ENCODE measurements around the gene NPAS2.

Gene NPAS2

DNA sequence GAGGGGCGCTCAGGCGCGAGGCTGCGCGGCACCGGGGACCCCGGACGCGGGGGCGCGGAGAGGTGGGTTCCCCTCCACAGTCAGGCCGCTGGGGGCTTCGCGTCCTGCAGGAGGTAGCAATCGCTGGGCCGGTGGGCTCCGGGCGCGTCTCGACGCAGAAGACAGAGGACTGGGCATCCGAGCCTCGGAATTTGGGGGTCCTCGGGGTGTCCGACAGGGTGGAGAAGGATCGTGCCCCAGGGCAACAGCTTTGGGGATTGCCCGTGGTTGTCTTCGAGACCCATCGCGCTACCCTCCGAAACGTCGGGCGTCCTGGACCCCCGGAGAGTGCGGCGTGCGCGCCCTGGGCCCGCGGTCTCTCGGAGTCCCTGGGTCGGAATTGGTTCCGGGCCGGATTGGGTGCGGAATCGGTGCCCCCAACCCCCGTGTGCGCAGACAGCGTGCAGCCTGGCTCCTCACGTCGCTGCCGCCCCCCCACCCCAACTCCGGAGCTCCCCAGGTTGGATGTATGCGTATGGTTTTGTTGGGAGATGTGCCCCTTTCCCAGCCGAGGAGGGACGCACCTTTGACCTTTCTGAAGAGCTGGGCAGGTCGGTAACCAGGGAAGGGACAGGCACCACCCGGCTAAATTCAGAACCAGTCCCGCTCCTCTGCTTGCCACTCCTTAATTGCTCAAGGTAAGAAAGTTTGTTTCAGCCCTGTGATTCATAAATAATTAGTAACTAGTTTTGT, 750 bp downstream of the NPAS2 start:
- peaks cover 0 to 10% of the 10 kb centered on the region in 2 donors for H3K4me1 ChIP-seq (ENCODE audit: control insufficient read depth in 2 of 2, insufficient read depth in 2 of 2, low read length in 2 of 2)
- H3K27ac ChIP-seq (ENCODE audit: low read depth in 2 of 2, low read length in 2 of 2), result peak overlapping the region in 1 of 2 donors; percentile 34
- peak overlapping the region; percentile 53 to 79 for H3K9ac ChIP-seq (ENCODE audit: low read depth in 1 of 2, low read length in 2 of 2)
- no peaks in the 10 kb centered on the region for H3K36me3 ChIP-seq (ENCODE audit: control insufficient read depth in 2 of 2, insufficient read depth in 2 of 2, low read length in 2 of 2)
- H3K4me3 ChIP-seq (ENCODE audit: low read length in 2 of 2), result peak overlapping the region; percentile 77 to 79
- H3K27me3 ChIP-seq (ENCODE audit: control insufficient read depth in 2 of 2, insufficient read depth in 2 of 2, low read length in 2 of 2), result no peaks in the 10 kb centered on the region
- no peaks in the 10 kb centered on the region for H3K9me3 ChIP-seq (ENCODE audit: control insufficient read depth in 2 of 2, low read length in 2 of 2)

DNA sequence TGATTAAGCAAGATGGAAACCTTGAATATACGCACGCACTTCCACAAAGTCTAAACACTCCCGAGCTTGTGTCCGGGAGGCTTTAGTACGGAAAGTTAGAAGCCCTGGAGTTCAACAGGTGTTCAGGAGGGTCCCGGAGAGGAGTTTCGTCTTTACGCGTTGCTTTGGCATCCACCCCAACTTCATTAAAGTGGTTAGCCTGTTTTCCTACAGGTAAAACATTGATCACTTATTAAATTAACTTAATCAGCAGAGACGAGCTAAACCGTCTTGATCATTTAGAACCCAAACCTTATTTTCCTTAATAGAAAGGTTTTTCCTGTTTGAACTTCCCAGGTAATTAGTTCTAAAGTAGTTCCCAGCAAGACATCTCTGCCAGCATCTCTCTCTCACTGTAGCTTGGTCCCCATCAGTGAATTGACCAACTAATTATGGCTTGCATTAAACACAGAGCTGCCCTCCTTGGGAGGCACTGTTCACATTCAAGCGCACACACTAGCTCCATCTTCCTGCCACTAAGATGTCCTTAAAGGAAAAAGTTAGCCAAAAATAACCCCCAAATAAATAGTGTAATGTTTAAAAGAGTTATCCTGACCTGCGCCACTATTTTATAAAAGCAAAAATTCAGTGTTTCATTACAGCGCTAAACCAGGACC, 1.4 kb downstream of the NPAS2 start:
- Histone ChIP-seq H3K36me3 (ENCODE audit: control insufficient read depth in 2 of 2, insufficient read depth in 2 of 2, low read length in 2 of 2) (no peaks in the 10 kb centered on the region), H3K4me1 (ENCODE audit: control insufficient read depth in 2 of 2, insufficient read depth in 2 of 2, low read length in 2 of 2) (peaks cover 0 to 12% of the 10 kb centered on the region in 2 donors), H3K27ac (ENCODE audit: low read depth in 2 of 2, low read length in 2 of 2) (no peak overlapping the region), H3K9ac (ENCODE audit: low read depth in 1 of 2, low read length in 2 of 2) (peak overlapping the region in 1 of 2 donors; percentile 79), H3K9me3 (ENCODE audit: control insufficient read depth in 2 of 2, low read length in 2 of 2) (no peaks in the 10 kb centered on the region), H3K27me3 (ENCODE audit: control insufficient read depth in 2 of 2, insufficient read depth in 2 of 2, low read length in 2 of 2) (no peaks in the 10 kb centered on the region), H3K4me3 (ENCODE audit: low read length in 2 of 2) (peak overlapping the region; percentile 77 to 79)

DNA sequence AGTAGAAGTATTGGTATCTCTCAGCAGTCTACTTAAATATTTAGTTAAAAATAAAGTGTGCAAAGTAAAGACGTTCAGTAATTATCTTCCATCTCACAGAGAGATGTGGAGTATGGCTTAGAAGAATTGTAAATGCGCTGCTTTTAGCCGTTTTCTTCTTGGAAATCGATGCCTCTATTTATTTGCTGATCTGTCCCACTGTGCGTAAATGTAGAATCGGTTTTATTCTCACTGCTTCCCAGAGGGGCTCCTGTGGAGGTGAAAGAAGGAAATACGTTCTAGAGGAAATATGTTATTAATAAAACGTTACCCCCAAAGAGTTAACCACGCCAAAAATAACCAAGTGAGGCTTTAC, 1.9 kb downstream of the NPAS2 start:
- no peaks in the 10 kb centered on the region for H3K9me3 ChIP-seq (ENCODE audit: control insufficient read depth in 2 of 2, low read length in 2 of 2)
- no peak overlapping the region for H3K4me3 ChIP-seq (ENCODE audit: low read length in 2 of 2)
- H3K36me3 ChIP-seq (ENCODE audit: control insufficient read depth in 2 of 2, insufficient read depth in 2 of 2, low read length in 2 of 2), result no peaks in the 10 kb centered on the region
- no peak overlapping the region for H3K27ac ChIP-seq (ENCODE audit: low read depth in 2 of 2, low read length in 2 of 2)
- H3K9ac ChIP-seq (ENCODE audit: low read depth in 1 of 2, low read length in 2 of 2), result no peak overlapping the region
- peaks cover 0 to 12% of the 10 kb centered on the region in 2 donors for H3K4me1 ChIP-seq (ENCODE audit: control insufficient read depth in 2 of 2, insufficient read depth in 2 of 2, low read length in 2 of 2)
- no peaks in the 10 kb centered on the region for H3K27me3 ChIP-seq (ENCODE audit: control insufficient read depth in 2 of 2, insufficient read depth in 2 of 2, low read length in 2 of 2)

DNA sequence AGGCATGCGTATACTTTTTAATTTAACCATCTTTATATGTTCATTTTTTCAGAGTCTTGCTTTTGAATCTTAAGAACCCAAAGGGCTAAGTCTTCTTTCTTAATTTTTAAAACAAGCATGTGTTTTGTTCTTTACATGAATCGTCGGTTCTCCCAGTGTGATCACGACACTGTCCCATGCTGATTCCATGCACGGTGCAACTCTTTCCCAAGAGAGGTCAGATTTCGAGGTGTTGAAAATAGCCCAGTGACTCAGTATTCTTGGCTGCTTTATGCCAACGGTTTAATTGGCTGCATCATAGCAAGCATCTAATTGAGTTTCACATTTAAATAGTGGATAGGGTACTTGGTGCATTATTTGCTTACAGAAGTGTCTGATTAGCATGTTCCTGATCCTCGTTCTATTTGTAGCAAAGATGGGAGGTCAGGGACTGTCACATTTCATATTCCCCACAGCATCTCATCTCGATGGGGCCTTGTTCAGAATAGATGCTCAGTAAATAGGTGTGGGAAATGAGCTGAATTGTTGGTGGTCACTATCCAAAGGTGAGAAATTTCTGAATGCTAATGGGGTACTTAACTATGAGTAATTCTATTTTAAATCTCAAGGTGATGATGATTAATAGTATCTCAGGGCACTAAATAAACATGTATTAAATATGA, 2.8 kb downstream of the NPAS2 start:
- peaks cover 0 to 12% of the 10 kb centered on the region in 2 donors for H3K4me1 ChIP-seq (ENCODE audit: control insufficient read depth in 2 of 2, insufficient read depth in 2 of 2, low read length in 2 of 2)

DNA sequence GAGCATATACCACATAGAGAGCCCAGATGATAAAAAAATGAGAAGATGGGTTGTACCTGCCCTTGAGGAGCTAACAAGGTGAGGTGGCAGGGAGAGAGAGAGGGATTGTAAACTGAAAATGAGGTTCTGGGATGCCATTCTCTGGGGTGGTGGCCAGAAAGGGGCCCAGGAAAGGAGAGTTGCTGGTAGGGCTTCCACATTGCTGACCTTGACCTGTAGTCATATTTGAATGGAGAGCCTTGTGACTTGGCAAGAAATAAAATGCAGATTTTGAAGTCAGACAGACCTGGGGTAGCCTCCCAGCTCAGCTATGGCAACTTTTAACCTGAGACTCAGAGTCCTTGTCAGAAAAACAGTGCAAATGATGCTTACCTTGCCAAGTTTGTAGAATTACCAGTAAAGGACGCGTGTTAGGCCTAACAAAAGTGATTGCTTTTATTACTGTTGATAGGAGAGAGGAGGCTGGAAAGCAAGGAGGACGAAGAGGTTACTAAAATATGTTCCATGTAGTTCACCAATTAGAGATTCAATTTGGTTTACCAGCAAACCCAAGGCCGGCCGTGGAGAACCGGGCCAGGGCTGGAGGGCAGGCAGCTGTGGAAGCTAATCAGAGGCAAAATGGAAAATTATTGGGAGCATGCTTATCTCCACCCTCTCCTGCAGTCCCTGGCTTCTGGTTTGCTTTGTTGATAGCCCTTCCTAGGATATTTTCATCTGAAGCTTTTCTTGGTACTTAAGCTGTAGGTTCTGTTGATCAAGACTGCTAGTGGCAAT, 3.9 kb downstream of the NPAS2 start:
- Histone ChIP-seq H3K4me3 (ENCODE audit: low read length in 2 of 2) (no peak overlapping the region), H3K27ac (ENCODE audit: low read depth in 2 of 2, low read length in 2 of 2) (no peak overlapping the region), H3K9ac (ENCODE audit: low read depth in 1 of 2, low read length in 2 of 2) (no peak overlapping the region), H3K4me1 (ENCODE audit: control insufficient read depth in 2 of 2, insufficient read depth in 2 of 2, low read length in 2 of 2) (peaks cover 0 to 12% of the 10 kb centered on the region in 2 donors), H3K36me3 (ENCODE audit: control insufficient read depth in 2 of 2, insufficient read depth in 2 of 2, low read length in 2 of 2) (no peaks in the 10 kb centered on the region), H3K27me3 (ENCODE audit: control insufficient read depth in 2 of 2, insufficient read depth in 2 of 2, low read length in 2 of 2) (no peaks in the 10 kb centered on the region), H3K9me3 (ENCODE audit: control insufficient read depth in 2 of 2, low read length in 2 of 2) (peaks cover 0 to 4% of the 10 kb centered on the region in 2 donors)

More for the DNA sequence above, 2.8 kb downstream of the NPAS2 start:
- Histone ChIP-seq H3K36me3 (ENCODE audit: control insufficient read depth in 2 of 2, insufficient read depth in 2 of 2, low read length in 2 of 2) (no peaks in the 10 kb centered on the region), H3K9me3 (ENCODE audit: control insufficient read depth in 2 of 2, low read length in 2 of 2) (peaks cover 0 to 3% of the 10 kb centered on the region in 2 donors), H3K4me3 (ENCODE audit: low read length in 2 of 2) (no peak overlapping the region), H3K9ac (ENCODE audit: low read depth in 1 of 2, low read length in 2 of 2) (no peak overlapping the region), H3K27me3 (ENCODE audit: control insufficient read depth in 2 of 2, insufficient read depth in 2 of 2, low read length in 2 of 2) (no peaks in the 10 kb centered on the region), H3K27ac (ENCODE audit: low read depth in 2 of 2, low read length in 2 of 2) (no peak overlapping the region)

DNA sequence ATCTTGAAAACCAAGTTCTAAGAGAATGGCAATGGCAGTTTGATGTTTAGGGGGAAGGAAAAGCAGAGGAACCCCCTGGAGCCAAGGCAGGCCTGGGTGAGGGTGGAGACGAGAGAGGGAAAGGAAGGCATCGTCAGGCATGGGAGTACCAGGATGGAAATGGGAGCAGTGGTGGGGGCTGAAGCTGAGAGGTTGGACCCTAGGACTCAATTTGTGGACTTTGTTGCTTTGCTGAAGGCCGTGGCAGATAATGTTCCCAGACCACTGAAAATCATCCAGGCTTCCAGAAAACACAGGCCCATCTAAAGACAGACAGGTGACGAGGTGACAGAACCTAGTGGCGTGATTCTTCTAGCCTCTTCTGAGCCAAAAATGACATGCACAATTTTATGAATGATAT, 4.9 kb downstream of the NPAS2 start:
- Histone ChIP-seq H3K27me3 (ENCODE audit: control insufficient read depth in 2 of 2, insufficient read depth in 2 of 2, low read length in 2 of 2) (no peaks in the 10 kb centered on the region), H3K36me3 (ENCODE audit: control insufficient read depth in 2 of 2, insufficient read depth in 2 of 2, low read length in 2 of 2) (no peaks in the 10 kb centered on the region), H3K4me3 (ENCODE audit: low read length in 2 of 2) (no peak overlapping the region), H3K4me1 (ENCODE audit: control insufficient read depth in 2 of 2, insufficient read depth in 2 of 2, low read length in 2 of 2) (peaks cover 0 to 12% of the 10 kb centered on the region in 2 donors), H3K9ac (ENCODE audit: low read depth in 1 of 2, low read length in 2 of 2) (no peak overlapping the region), H3K27ac (ENCODE audit: low read depth in 2 of 2, low read length in 2 of 2) (no peak overlapping the region), H3K9me3 (ENCODE audit: control insufficient read depth in 2 of 2, low read length in 2 of 2) (peaks cover 0 to 4% of the 10 kb centered on the region in 2 donors)

DNA sequence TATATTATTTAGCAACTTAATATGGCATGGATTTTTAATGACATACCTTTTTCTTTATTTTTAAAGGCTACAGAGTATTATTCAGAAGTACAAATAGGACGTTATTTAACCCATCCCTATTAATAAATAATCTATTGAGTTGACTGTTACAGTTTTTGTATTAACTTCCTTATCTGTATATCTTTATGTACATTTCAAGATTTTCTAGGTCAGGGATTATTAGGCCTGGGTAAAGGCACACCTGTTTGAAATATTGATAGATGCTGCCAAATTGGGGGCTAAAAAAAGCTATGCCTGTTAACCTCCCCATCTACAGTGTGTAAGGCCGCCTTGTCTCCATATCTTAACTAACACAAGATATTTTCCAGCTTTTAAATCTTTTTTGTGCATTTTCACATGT, 6.6 kb downstream of the NPAS2 start:
- Histone ChIP-seq H3K27ac (ENCODE audit: low read depth in 2 of 2, low read length in 2 of 2) (no peak overlapping the region), H3K4me3 (ENCODE audit: low read length in 2 of 2) (no peak overlapping the region), H3K9ac (ENCODE audit: low read depth in 1 of 2, low read length in 2 of 2) (no peak overlapping the region), H3K4me1 (ENCODE audit: control insufficient read depth in 2 of 2, insufficient read depth in 2 of 2, low read length in 2 of 2) (peaks cover 0 to 5% of the 10 kb centered on the region in 2 donors), H3K27me3 (ENCODE audit: control insufficient read depth in 2 of 2, insufficient read depth in 2 of 2, low read length in 2 of 2) (no peaks in the 10 kb centered on the region), H3K9me3 (ENCODE audit: control insufficient read depth in 2 of 2, low read length in 2 of 2) (peaks cover 0 to 4% of the 10 kb centered on the region in 2 donors), H3K36me3 (ENCODE audit: control insufficient read depth in 2 of 2, insufficient read depth in 2 of 2, low read length in 2 of 2) (no peaks in the 10 kb centered on the region)

DNA sequence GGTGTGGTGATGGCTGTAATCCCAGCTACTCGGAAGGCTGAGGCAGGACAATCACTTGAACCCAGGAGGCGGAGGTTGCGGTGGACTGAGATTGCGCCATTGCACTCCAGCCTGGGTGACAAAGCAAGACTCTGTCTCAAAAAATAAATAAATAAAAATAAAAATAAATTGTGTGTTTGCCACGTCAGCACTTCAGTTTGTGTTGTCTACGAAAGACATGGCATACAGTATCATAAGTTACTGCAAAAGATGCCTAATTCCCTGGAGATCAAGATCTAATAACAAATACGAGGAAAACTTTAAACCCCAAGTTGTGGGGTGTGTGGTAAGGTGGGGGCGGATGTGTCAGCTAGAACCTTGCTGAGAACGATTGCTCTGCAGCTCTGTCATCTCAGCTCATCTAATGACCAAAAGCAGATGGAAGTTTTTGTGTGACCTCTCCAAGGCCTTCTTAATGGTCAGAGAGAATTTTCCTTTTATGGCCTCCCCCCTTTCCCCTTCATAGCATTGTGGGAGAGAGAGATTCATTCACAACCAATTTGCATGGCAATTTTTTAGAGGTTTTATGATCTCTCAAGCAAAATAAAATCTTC, 11.3 kb downstream of the NPAS2 start:
- H3K27ac ChIP-seq (ENCODE audit: low read depth in 2 of 2, low read length in 2 of 2), result no peak overlapping the region

DNA sequence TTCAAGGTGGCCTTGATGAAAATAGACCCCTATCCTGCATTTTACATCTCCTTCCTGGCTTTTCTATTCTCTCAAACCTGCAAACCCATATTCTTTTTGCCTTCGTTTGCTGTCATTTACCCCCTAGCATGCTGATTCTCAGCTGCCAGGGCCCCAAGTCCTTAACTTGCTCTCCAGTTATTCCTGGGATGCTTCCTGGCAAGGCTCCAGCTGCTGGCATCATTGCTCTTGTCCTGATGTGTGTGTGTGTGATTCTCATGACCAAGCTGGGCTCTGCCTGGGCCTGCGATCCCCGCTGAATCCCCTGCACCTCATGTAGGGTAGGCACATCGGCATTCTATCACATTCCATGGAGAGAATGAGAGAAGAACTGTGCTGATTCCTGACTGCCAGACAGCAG, 11.9 kb downstream of the NPAS2 start:
- no peak overlapping the region for H3K4me3 ChIP-seq (ENCODE audit: low read length in 2 of 2)
- peaks cover 0 to 4% of the 10 kb centered on the region in 2 donors for H3K9me3 ChIP-seq (ENCODE audit: control insufficient read depth in 2 of 2, low read length in 2 of 2)
- no peaks in the 10 kb centered on the region for H3K27me3 ChIP-seq (ENCODE audit: control insufficient read depth in 2 of 2, insufficient read depth in 2 of 2, low read length in 2 of 2)
- H3K9ac ChIP-seq (ENCODE audit: low read depth in 1 of 2, low read length in 2 of 2), result no peak overlapping the region
- peaks cover 11 to 22% of the 10 kb centered on the region in 2 donors for H3K4me1 ChIP-seq (ENCODE audit: control insufficient read depth in 2 of 2, insufficient read depth in 2 of 2, low read length in 2 of 2)
- H3K27ac ChIP-seq (ENCODE audit: low read depth in 2 of 2, low read length in 2 of 2), result no peak overlapping the region
- H3K36me3 ChIP-seq (ENCODE audit: control insufficient read depth in 2 of 2, insufficient read depth in 2 of 2, low read length in 2 of 2), result no peaks in the 10 kb centered on the region

More for the DNA sequence above, 11.3 kb downstream of the NPAS2 start:
- H3K4me1 ChIP-seq (ENCODE audit: control insufficient read depth in 2 of 2, insufficient read depth in 2 of 2, low read length in 2 of 2), result peaks cover 11 to 22% of the 10 kb centered on the region in 2 donors
- H3K4me3 ChIP-seq (ENCODE audit: low read length in 2 of 2), result no peak overlapping the region
- H3K9me3 ChIP-seq (ENCODE audit: control insufficient read depth in 2 of 2, low read length in 2 of 2), result peaks cover 0 to 4% of the 10 kb centered on the region in 2 donors
- H3K9ac ChIP-seq (ENCODE audit: low read depth in 1 of 2, low read length in 2 of 2), result no peak overlapping the region
- H3K27me3 ChIP-seq (ENCODE audit: control insufficient read depth in 2 of 2, insufficient read depth in 2 of 2, low read length in 2 of 2), result no peaks in the 10 kb centered on the region
- H3K36me3 ChIP-seq (ENCODE audit: control insufficient read depth in 2 of 2, insufficient read depth in 2 of 2, low read length in 2 of 2), result no peaks in the 10 kb centered on the region
